Measurements from ENCODE around the gene CCDC188. TPM values are rescaled to one million over a fixed set of nuclear protein-coding genes. Genes with fewer than 3 reads are reported as not detected.

CCDC188 gene
- total and polyA plus RNA-seq, 2 donors (not counting 1 experiment from before 2014, with no cell fraction given), result not detected

- Histone ChIP-seq H3K4me1 (ENCODE audit: control insufficient read depth in 2 of 2, insufficient read depth in 2 of 2, low read length in 2 of 2) (peaks cover 0 to 12% of the 10 kb centered on the region in 2 donors), H3K27me3 (replicated peaks in 1 of 4; ENCODE audit: control extremely low read depth in 1 of 4, control insufficient read depth in 3 of 4, insufficient read depth in 4 of 4, low read length in 3 of 4) (no peaks in the 10 kb centered on the region), H3K4me3 (ENCODE audit: control extremely low read depth in 1 of 5, extremely low read depth in 1 of 5, insufficient read depth in 1 of 5, low read depth in 2 of 5, low read length in 4 of 5) (no peak overlapping the region), H3K9ac (ENCODE audit: low read length) (no peak overlapping the region), H2AFZ (ENCODE audit: insufficient read depth, low read depth, low read length, poor library complexity, severe bottlenecking) (no peak overlapping the region), H3K27ac (ENCODE audit: low read length in 2 of 2) (no peak overlapping the region), H4K20me1 (ENCODE audit: control insufficient read depth, insufficient read depth, low read length, poor library complexity, severe bottlenecking) (no peaks in the 10 kb centered on the region), H3K79me2 (ENCODE audit: control insufficient read depth, insufficient read depth, low read length) (no peaks in the 10 kb centered on the region), H3K4me2 (replicated peaks; ENCODE audit: low read depth, low read length, poor library complexity, severe bottlenecking) (no peak overlapping the region), H3K9me3 (ENCODE audit: control extremely low read depth in 1 of 3, control insufficient read depth in 2 of 3, insufficient read depth in 1 of 3, low read length in 2 of 3) (no peaks in the 10 kb centered on the region), H3K36me3 (replicated peaks in 1 of 2; ENCODE audit: control extremely low read depth in 1 of 2, control insufficient read depth in 1 of 2, extremely low read depth in 1 of 2, insufficient read depth in 2 of 2, low read length in 1 of 2) (peaks cover 0 to 61% of the 10 kb centered on the region in 2 experiments)
- intact Hi-C loops (cut with micrococcal nuclease), result loop anchor here (10.0 kb wide), 1 partner anchor 745 kb away; the partner anchor contains the start of genes PI4KA and SNAP29
- Mint-ChIP-seq H3K4me1 (peaks cover 9% of the 10 kb centered on the region), H3K27me3 (no peaks in the 10 kb centered on the region), H3K9me3 (ENCODE audit: insufficient read depth) (no peaks in the 10 kb centered on the region), H3K27ac (peak overlapping the region; percentile 65), H3K4me3 (no peak overlapping the region)
- ChIA-PET POLR2A (no interaction called here), CTCF (no interaction called here)
- no peak for DNase-seq
- TF ChIP-seq CTCF (IDR thresholded peaks at IDR 0.05), result no peak
- no peak for TF ChIP-seq EZH2 (IDR thresholded peaks at IDR 0.05; ENCODE audit: borderline replicate concordance, insufficient read depth, low read depth, low read length, poor library complexity, severe bottlenecking)
- ATAC-seq (ENCODE audit: low read depth), result no peak
- WGBS (ENCODE audit: insufficient coverage), result 94% methylated on average over 22 of the region's 23 CpGs
Observed at GRCh38 chr22:20109411-20110358, 41.2 kb downstream of the CCDC188 start.

- no peaks in the 10 kb centered on the region for H3K27me3 Mint-ChIP-seq
- H3K27me3 ChIP-seq (replicated peaks in 1 of 4; ENCODE audit: control extremely low read depth in 1 of 4, control insufficient read depth in 3 of 4, insufficient read depth in 4 of 4, low read length in 3 of 4), result no peaks in the 10 kb centered on the region
- no peak overlapping the region for H3K4me2 ChIP-seq (replicated peaks; ENCODE audit: low read depth, low read length, poor library complexity, severe bottlenecking)
- H3K9me3 Mint-ChIP-seq (ENCODE audit: insufficient read depth), result no peaks in the 10 kb centered on the region
- H4K20me1 ChIP-seq (ENCODE audit: control insufficient read depth, insufficient read depth, low read length, poor library complexity, severe bottlenecking), result no peaks in the 10 kb centered on the region
- H3K4me3 ChIP-seq (ENCODE audit: control extremely low read depth in 1 of 5, extremely low read depth in 1 of 5, insufficient read depth in 1 of 5, low read depth in 2 of 5, low read length in 4 of 5), result no peak overlapping the region
- DNase-seq (no peak), ATAC-seq (ENCODE audit: low read depth) (no peak)
- no peak overlapping the region for H3K9ac ChIP-seq (ENCODE audit: low read length)
- ChIA-PET POLR2A (no interaction called here), CTCF (no interaction called here)
- no peak overlapping the region for H3K27ac Mint-ChIP-seq
- H3K4me1 ChIP-seq (ENCODE audit: control insufficient read depth in 2 of 2, insufficient read depth in 2 of 2, low read length in 2 of 2), result peaks cover 0 to 12% of the 10 kb centered on the region in 2 donors
- H3K4me3 Mint-ChIP-seq, result no peak overlapping the region
- H3K36me3 ChIP-seq (replicated peaks in 1 of 2; ENCODE audit: control extremely low read depth in 1 of 2, control insufficient read depth in 1 of 2, extremely low read depth in 1 of 2, insufficient read depth in 2 of 2, low read length in 1 of 2), result peaks cover 0 to 55% of the 10 kb centered on the region in 2 experiments
- no peaks in the 10 kb centered on the region for H3K79me2 ChIP-seq (ENCODE audit: control insufficient read depth, insufficient read depth, low read length)
- intact Hi-C loops (cut with micrococcal nuclease), result no loop called here
- H3K4me1 Mint-ChIP-seq, result peaks cover 7% of the 10 kb centered on the region
- TF ChIP-seq CTCF (IDR thresholded peaks at IDR 0.05), result no peak
- no peak for TF ChIP-seq EZH2 (IDR thresholded peaks at IDR 0.05; ENCODE audit: borderline replicate concordance, insufficient read depth, low read depth, low read length, poor library complexity, severe bottlenecking)
- no peak overlapping the region for H2AFZ ChIP-seq (ENCODE audit: insufficient read depth, low read depth, low read length, poor library complexity, severe bottlenecking)
- H3K9me3 ChIP-seq (ENCODE audit: control extremely low read depth in 1 of 3, control insufficient read depth in 2 of 3, insufficient read depth in 1 of 3, low read length in 2 of 3), result no peaks in the 10 kb centered on the region
- no peak overlapping the region for H3K27ac ChIP-seq (ENCODE audit: low read length in 2 of 2)
- 94% methylated on average over 8 of the region's 12 CpGs for WGBS (ENCODE audit: insufficient coverage)
Observed at GRCh38 chr22:20108757-20109230, 42.1 kb downstream of the CCDC188 start.
